ENCODE data around the gene OR4Q2.

- TF ChIP-seq CTCF (IDR thresholded peaks at IDR 0.05) (no peak), TAF1 (IDR thresholded peaks at IDR 0.05; ENCODE audit: borderline replicate concordance, low read depth, low read length) (no peak), RAD21 (IDR thresholded peaks at IDR 0.05; ENCODE audit: low read length) (no peak), NRF1 (IDR thresholded peaks at IDR 0.05; ENCODE audit: low read depth, low read length) (no peak), RFX5 (IDR thresholded peaks at IDR 0.05; ENCODE audit: low read length) (no peak)
Observed at GRCh38 chr14:19975291-19975690, 26.7 kb upstream of the OR4Q2 start, which contains the start of gene OR4K15.
